Progenitor cell of endocrine pancreas (in vitro differentiated cells): ENCODE data around the gene B3GALT4. TPM values are rescaled to one million over a fixed set of nuclear protein-coding genes. Genes with fewer than 3 reads are reported as not detected.
"Not testable (repeated sequence)": the region's sequence is repeated elsewhere in the genome, so short reads cannot be mapped to it uniquely, and the experiment has no call there.

ENCODE experiments used
- DNase-seq: peaks from one replicate; pipeline ENCODE4 v3.0.0; 2021; ENCODE audit warnings: low spot score; ENCODE audit not compliant: unreplicated experiment
- H3K27ac Mint-ChIP-seq: 2 replicates; pipeline ENCODE4 v1.8.0; 2021; ENCODE audit warnings: mild to moderate bottlenecking, moderate library complexity, mixed read lengths
- H3K27me3 Mint-ChIP-seq: 2 replicates; pipeline ENCODE4 v1.8.0; 2021; ENCODE audit warnings: mixed read lengths
- H3K36me3 Mint-ChIP-seq: 2 replicates; pipeline ENCODE4 v1.8.0; 2022; ENCODE audit warnings: mixed read lengths; ENCODE audit not compliant: insufficient read depth
- H3K4me1 Mint-ChIP-seq: 2 replicates; pipeline ENCODE4 v1.8.0; 2021; ENCODE audit warnings: low read depth, mixed read lengths
- H3K4me3 Mint-ChIP-seq: 2 replicates; pipeline ENCODE4 v1.8.0; 2021; ENCODE audit warnings: low read depth, mild to moderate bottlenecking, moderate library complexity, mixed read lengths
- H3K9me3 Mint-ChIP-seq: 2 replicates; pipeline ENCODE4 v1.8.0; 2021; ENCODE audit warnings: low read depth, mixed read lengths
- total RNA-seq: library from RNA; stranded (reverse); gene quantifications from 2 replicates; pipeline ENCODE4 v1.2.1, GENCODE V29; 2021
- TF ChIP-seq, protein P1 (sequence below): fragments of 200-600 bp; sonication (generic); IDR thresholded peaks from one replicate; pipeline ENCODE4 v1.5.0; 2021; ENCODE audit warnings: antibody characterized with exemption, mild to moderate bottlenecking; ENCODE audit not compliant: unreplicated experiment

The B3GALT4 gene
- total RNA-seq, 1 donor from 2014 or later: 5.7 TPM

DNA sequence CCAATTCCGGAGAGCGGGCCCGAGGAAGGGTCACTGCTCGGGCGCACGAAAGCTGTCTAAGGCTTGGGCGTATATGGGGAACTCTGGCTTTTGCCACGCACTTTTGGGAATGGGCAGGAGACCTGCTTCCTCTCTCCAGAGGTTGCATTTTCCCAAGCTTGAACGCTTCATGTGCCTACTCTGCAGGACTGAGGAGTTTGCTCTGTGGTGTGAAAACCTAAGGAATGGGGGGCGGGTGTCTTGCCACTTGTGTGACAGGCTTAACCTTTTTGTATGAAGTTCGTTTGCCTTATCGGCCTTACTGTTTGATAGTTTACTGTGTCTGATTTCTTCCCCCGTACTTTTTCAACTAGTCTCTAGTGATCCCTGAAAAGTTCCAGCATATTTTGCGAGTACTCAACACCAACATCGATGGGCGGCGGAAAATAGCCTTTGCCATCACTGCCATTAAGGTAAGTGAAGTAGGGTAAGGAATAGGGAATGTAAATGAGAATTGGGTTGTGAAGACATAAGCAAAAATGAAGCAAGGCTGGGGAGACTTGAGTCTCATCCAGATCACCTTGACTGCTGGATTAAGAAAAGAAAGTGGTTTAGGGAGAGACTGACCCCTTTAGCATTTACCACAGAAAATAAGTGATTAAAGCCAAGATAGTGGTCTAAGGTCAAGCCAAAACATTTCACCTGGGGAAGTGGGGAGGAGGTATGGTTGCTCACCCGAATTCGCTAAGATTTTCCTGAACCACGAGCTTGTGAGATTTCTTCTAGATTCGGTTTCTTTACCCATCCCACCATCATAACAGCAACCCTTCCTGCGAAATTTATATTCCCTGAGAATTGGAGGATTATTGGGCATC is 4.4 kb upstream of the B3GALT4 start:
- H3K27ac Mint-ChIP-seq: peak overlapping the region; percentile 99
- H3K36me3 Mint-ChIP-seq: peaks cover 22% of the 10 kb centered on the region
- no peaks in the 10 kb centered on the region for H3K9me3 Mint-ChIP-seq
- TF ChIP-seq, protein P1, sequence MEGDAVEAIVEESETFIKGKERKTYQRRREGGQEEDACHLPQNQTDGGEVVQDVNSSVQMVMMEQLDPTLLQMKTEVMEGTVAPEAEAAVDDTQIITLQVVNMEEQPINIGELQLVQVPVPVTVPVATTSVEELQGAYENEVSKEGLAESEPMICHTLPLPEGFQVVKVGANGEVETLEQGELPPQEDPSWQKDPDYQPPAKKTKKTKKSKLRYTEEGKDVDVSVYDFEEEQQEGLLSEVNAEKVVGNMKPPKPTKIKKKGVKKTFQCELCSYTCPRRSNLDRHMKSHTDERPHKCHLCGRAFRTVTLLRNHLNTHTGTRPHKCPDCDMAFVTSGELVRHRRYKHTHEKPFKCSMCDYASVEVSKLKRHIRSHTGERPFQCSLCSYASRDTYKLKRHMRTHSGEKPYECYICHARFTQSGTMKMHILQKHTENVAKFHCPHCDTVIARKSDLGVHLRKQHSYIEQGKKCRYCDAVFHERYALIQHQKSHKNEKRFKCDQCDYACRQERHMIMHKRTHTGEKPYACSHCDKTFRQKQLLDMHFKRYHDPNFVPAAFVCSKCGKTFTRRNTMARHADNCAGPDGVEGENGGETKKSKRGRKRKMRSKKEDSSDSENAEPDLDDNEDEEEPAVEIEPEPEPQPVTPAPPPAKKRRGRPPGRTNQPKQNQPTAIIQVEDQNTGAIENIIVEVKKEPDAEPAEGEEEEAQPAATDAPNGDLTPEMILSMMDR: no peak
- no peaks in the 10 kb centered on the region for H3K27me3 Mint-ChIP-seq
- peak overlapping the region; percentile 100 for H3K4me3 Mint-ChIP-seq
- no peak for DNase-seq
- H3K4me1 Mint-ChIP-seq: peaks cover 33% of the 10 kb centered on the region

DNA sequence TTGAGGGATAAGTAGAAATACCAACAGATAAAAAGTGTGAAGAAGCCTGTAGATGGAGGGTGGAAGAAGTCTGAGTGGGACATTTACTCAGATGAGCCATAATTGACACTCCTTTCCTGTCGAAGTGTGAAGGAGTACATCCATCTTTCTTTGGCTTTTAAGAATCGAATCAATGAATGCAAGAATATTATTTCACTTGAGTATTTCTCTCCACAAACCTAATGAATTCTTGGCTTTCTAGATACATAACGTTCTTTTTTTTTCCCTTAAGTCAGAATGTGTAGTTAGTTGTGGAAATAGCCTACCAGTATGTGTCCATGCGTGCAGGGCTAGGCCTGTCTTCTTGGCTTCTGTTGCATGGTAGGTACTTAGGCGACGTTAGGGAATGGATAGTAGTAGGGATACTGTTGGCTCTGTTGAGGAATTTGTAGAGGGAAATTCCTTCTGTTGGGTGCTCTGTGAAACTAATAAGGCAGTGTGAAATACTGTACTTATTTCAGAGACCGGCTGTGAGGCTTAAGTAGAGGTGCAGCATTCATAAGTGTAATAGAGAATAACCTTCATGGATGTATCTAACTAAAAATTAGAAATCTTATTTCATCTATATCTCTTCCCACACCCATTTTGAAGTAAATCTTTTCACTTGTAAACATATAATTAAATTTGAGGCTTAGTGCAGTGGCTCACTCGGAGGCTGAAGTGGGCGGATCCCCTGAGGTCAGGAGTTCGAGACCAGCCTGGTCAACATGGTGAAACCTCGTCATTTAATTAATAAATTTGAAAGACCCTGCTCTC is 3.6 kb upstream of the B3GALT4 start:
- Mint-ChIP-seq H3K9me3 (no peaks in the 10 kb centered on the region), H3K36me3 (peaks cover 17% of the 10 kb centered on the region), H3K27ac (peak overlapping the region; percentile 99), H3K4me3 (peak overlapping the region; percentile 100), H3K4me1 (peaks cover 36% of the 10 kb centered on the region), H3K27me3 (no peaks in the 10 kb centered on the region)
- no peak for DNase-seq
- TF ChIP-seq, protein P1: no peak

DNA sequence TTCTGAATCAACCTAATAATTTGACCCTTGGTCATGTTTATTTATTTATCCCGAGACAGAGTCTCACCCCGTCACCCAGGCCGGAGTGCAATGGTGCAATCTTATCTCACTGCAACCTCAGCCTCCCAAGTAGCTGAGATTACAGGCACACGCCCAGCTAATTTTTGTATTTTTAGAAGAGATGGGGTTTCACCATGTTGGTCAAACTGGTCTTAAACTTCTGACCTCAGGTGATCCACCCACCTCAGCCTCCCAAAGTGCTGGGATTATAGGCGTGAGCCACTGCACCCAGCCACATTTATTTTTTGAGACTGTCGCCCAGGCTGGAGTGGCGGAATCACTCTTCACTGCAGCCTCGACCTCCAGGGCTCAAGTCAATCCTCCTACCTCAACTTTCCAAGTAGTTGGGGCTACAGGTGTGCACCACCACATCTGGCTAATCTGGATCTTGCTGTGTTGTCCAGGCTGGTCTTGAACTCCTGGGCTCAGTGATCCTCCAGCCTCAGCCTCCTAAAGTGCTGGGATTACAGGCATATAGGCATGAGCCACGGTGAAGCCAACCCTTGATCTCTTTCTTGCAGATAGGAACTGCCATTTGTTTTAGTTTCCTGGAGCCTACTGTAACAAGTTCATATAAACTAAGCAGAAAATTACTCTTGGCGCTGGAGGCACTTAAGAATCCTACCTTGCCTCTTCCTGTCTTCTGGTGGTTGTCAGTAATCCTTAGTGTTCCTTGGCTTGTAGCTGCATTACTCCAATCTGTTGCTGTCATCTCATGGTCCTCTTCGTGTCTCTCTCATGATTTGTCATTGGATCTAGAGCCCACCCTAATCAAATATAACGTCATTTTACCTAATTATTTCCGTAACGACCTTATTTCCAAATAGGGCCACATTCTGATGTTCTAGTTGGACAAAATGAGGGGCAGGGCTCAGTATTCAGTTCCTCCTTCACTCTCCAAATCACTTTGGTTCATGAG is 2.7 kb upstream of the B3GALT4 start:
- H3K4me3 Mint-ChIP-seq: peak overlapping the region; percentile 100
- TF ChIP-seq, protein P1: no peak
- peaks cover 17% of the 10 kb centered on the region for H3K36me3 Mint-ChIP-seq
- H3K27me3 Mint-ChIP-seq: no peaks in the 10 kb centered on the region
- peaks cover 36% of the 10 kb centered on the region for H3K4me1 Mint-ChIP-seq
- H3K9me3 Mint-ChIP-seq: no peaks in the 10 kb centered on the region
- peak overlapping the region; percentile 69 for H3K27ac Mint-ChIP-seq
- no peak for DNase-seq

DNA sequence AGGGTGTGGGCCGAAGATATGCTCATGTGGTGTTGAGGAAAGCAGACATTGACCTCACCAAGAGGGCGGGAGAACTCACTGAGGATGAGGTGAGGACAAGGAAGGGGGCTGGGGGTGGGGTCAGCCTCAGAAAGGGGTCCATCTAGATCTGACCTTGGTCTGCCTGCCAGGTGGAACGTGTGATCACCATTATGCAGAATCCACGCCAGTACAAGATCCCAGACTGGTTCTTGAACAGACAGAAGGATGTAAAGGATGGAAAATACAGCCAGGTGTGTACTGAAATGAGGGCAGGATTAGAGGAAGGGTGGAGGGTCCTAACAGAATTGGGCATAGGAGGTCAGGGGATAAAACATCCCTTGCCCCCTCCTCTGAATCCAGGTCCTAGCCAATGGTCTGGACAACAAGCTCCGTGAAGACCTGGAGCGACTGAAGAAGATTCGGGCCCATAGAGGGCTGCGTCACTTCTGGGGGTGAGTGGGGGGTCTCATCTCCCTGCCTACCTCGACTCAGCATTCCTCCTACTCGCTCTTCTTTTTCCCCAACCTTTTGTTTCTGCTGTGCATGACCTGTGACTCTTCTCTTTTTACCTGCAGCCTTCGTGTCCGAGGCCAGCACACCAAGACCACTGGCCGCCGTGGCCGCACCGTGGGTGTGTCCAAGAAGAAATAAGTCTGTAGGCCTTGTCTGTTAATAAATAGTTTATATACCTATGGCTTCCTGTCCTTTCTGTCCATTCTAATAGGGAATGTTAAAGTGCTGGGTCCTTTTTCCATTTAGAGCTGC is 935 bp upstream of the B3GALT4 start:
- Mint-ChIP-seq H3K36me3 (peaks cover 17% of the 10 kb centered on the region), H3K4me1 (peaks cover 32% of the 10 kb centered on the region), H3K27ac (peak overlapping the region; percentile 92), H3K4me3 (peak overlapping the region; percentile 74)
- H3K9me3 Mint-ChIP-seq, DNase-seq, H3K27me3 Mint-ChIP-seq: not testable (repeated sequence)

DNA sequence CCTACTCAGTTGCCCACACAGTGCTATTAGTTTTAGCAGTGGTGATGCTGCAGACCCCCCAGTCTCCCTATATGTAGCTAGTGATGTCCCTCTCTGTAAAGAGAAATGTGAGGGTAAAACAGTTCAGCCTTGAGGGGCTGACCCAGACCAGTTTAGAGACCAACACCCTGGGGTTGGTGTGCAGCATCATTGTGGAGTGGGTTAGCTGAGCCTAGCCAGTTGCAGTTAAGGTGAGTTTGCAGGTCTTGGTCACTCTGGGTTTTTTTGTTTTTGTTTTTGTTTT is 401 bp upstream of the B3GALT4 start:
- DNase-seq: no peak
- peak overlapping the region; percentile 92 for H3K27ac Mint-ChIP-seq
- TF ChIP-seq, protein P1: no peak
- H3K9me3 Mint-ChIP-seq: no peaks in the 10 kb centered on the region
- H3K4me3 Mint-ChIP-seq: peak overlapping the region; percentile 74
- peaks cover 32% of the 10 kb centered on the region for H3K4me1 Mint-ChIP-seq
- no peaks in the 10 kb centered on the region for H3K27me3 Mint-ChIP-seq
- peaks cover 17% of the 10 kb centered on the region for H3K36me3 Mint-ChIP-seq
